ENCODE results near the gene PTCHD1. TPM values are rescaled to one million over a fixed set of nuclear protein-coding genes. Genes with fewer than 3 reads are reported as not detected.

PTCHD1 gene
- polyA plus RNA-seq, 2 of the 4 experiments (the other 2 are of a cell fraction), result not detected

DNA sequence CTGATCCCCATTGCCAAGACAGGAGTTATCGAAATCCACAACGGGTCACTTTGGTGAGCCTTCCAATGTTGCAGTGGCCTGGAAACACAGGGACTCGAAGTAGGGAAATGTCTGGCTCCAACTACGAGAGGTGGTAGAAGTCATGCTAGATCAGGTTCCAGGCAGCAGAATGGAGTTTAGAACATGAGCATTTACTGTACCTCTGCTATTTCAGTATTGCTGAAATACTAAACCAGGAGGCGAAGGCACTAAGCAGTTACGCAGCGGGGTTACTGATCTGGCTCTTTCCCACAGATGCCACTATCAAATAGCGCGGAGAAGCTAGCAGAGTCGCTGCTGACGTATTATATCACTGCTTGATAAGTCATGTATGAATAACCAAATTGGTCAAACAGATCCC is 56.3 kb downstream of the PTCHD1 start (continued):
- TF ChIP-seq, protein P1, sequence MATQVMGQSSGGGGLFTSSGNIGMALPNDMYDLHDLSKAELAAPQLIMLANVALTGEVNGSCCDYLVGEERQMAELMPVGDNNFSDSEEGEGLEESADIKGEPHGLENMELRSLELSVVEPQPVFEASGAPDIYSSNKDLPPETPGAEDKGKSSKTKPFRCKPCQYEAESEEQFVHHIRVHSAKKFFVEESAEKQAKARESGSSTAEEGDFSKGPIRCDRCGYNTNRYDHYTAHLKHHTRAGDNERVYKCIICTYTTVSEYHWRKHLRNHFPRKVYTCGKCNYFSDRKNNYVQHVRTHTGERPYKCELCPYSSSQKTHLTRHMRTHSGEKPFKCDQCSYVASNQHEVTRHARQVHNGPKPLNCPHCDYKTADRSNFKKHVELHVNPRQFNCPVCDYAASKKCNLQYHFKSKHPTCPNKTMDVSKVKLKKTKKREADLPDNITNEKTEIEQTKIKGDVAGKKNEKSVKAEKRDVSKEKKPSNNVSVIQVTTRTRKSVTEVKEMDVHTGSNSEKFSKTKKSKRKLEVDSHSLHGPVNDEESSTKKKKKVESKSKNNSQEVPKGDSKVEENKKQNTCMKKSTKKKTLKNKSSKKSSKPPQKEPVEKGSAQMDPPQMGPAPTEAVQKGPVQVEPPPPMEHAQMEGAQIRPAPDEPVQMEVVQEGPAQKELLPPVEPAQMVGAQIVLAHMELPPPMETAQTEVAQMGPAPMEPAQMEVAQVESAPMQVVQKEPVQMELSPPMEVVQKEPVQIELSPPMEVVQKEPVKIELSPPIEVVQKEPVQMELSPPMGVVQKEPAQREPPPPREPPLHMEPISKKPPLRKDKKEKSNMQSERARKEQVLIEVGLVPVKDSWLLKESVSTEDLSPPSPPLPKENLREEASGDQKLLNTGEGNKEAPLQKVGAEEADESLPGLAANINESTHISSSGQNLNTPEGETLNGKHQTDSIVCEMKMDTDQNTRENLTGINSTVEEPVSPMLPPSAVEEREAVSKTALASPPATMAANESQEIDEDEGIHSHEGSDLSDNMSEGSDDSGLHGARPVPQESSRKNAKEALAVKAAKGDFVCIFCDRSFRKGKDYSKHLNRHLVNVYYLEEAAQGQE (IDR thresholded peaks at IDR 0.05), result no peak
- no peak for TF ChIP-seq NFE2L2 (conservative IDR thresholded peaks at IDR 0.05; ENCODE audit: low read length)
- TF ChIP-seq, protein P2, sequence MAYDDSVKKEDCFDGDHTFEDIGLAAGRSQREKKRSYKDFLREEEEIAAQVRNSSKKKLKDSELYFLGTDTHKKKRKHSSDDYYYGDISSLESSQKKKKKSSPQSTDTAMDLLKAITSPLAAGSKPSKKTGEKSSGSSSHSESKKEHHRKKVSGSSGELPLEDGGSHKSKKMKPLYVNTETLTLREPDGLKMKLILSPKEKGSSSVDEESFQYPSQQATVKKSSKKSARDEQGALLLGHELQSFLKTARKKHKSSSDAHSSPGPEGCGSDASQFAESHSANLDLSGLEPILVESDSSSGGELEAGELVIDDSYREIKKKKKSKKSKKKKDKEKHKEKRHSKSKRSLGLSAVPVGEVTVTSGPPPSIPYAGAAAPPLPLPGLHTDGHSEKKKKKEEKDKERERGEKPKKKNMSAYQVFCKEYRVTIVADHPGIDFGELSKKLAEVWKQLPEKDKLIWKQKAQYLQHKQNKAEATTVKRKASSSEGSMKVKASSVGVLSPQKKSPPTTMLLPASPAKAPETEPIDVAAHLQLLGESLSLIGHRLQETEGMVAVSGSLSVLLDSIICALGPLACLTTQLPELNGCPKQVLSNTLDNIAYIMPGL (CRISPR knock-in tag; IDR thresholded peaks at IDR 0.05; ENCODE audit: borderline replicate concordance), result no peak
- TF ChIP-seq, protein P3, sequence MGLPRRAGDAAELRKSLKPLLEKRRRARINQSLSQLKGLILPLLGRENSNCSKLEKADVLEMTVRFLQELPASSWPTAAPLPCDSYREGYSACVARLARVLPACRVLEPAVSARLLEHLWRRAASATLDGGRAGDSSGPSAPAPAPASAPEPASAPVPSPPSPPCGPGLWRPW (IDR thresholded peaks at IDR 0.05), result no peak
- TF ChIP-seq TP53 (CRISPR knock-in tag; IDR thresholded peaks at IDR 0.05), result no peak

DNA sequence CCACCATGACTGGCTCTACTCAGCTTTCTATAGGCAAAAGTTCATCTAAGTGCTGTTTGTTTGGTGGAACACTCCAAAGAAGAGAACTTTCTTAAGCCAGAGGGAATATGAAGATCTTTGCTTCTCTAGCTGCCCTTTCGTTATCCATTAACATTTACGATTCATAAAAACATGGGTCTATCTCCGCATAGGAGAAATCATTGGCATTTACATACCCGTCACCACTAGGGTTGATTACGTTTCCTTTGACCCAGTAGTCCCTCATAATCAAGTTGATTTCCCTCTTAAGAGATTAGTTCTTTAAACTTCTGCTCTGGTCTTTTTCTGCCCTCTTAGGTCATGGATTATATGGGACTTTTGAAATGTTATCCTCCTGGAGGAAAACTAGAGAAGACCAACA is 57.5 kb downstream of the PTCHD1 start:
- ChIA-PET CTCF (no interaction called here), POLR2A (no interaction called here)
- Histone ChIP-seq H3K4me1 (no peaks in the 10 kb centered on the region), H3K4me2 (no peak overlapping the region), H3K4me3 (no peak overlapping the region), H3K27ac (no peak overlapping the region), H3K9me3 (no peaks in the 10 kb centered on the region)
- ATAC-seq (no peak), FAIRE-seq (peak; percentile 80), DNase-seq (ENCODE audit: low read depth in 1 of 2, low spot score in 1 of 2) (no peak)
- WGBS (ENCODE audit: missing lambda C conversion rate), result 28% methylated on average over 5 of the region's 5 CpGs
- TF ChIP-seq CBX8 (IDR thresholded peaks at IDR 0.05) (no peak), RAD21 (conservative IDR thresholded peaks at IDR 0.05 in 1 of 2, IDR thresholded peaks at IDR 0.05 in 1 of 2) (no peak)
- TF ChIP-seq, protein P2 (CRISPR knock-in tag; IDR thresholded peaks at IDR 0.05; ENCODE audit: borderline replicate concordance), result no peak

DNA sequence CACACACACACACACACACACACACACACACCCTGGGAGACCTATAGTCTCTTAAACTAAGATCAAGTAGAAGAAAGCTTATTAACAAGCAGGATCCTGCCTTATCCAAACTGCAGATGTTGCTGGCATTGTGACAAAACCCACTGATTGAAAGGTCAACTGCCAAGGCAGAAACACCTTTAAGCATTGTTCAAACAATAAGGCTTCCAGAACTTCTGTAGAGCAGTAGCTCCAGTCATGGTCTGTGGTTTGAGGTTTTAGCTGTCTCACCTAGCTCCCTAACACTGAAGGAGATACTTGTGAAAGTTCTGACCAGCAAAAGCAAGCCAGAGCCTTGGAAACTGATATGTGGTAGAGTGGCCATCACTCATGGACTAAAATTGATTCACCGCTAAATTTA is 59.8 kb downstream of the PTCHD1 start:
- ChIA-PET CTCF (no interaction called here), POLR2A (no interaction called here)
- no peaks in the 10 kb centered on the region for H3K4me1 ChIP-seq
- no peak overlapping the region for H3K27ac ChIP-seq
- no peaks in the 10 kb centered on the region for H3K9me3 ChIP-seq
- FAIRE-seq (no peak), ATAC-seq (no peak), DNase-seq (ENCODE audit: low read depth in 1 of 2, low spot score in 1 of 2) (no peak)
- 91% methylated on average over 1 of the region's 1 CpG for WGBS (ENCODE audit: missing lambda C conversion rate)
- no peak overlapping the region for H3K4me3 ChIP-seq
- no peak for TF ChIP-seq SREBF2 (IDR thresholded peaks at IDR 0.05)
- TF ChIP-seq, protein P4, sequence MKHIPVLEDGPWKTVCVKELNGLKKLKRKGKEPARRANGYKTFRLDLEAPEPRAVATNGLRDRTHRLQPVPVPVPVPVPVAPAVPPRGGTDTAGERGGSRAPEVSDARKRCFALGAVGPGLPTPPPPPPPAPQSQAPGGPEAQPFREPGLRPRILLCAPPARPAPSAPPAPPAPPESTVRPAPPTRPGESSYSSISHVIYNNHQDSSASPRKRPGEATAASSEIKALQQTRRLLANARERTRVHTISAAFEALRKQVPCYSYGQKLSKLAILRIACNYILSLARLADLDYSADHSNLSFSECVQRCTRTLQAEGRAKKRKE (CRISPR knock-in tag; IDR thresholded peaks at IDR 0.05; ENCODE audit: low read depth), result no peak
- TF ChIP-seq EHF (CRISPR knock-in tag; IDR thresholded peaks at IDR 0.05), result no peak
- no peak for TF ChIP-seq FOSL2 (IDR thresholded peaks at IDR 0.05)
- TF ChIP-seq FOSL2 (CRISPR knock-in tag; IDR thresholded peaks at IDR 0.05), result no peak
- no peak for TF ChIP-seq FOXS1 (CRISPR knock-in tag; IDR thresholded peaks at IDR 0.05)
- TF ChIP-seq, protein P5, sequence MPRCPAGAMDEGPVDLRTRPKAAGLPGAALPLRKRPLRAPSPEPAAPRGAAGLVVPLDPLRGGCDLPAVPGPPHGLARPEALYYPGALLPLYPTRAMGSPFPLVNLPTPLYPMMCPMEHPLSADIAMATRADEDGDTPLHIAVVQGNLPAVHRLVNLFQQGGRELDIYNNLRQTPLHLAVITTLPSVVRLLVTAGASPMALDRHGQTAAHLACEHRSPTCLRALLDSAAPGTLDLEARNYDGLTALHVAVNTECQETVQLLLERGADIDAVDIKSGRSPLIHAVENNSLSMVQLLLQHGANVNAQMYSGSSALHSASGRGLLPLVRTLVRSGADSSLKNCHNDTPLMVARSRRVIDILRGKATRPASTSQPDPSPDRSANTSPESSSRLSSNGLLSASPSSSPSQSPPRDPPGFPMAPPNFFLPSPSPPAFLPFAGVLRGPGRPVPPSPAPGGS (IDR thresholded peaks at IDR 0.05), result no peak
- TF ChIP-seq CHD4 (IDR thresholded peaks at IDR 0.05; ENCODE audit: borderline replicate concordance), result no peak
- TF ChIP-seq ZFP36 (IDR thresholded peaks at IDR 0.05; ENCODE audit: borderline replicate concordance, partially characterized antibody), result no peak
- TF ChIP-seq POLR2A (IDR thresholded peaks at IDR 0.05; ENCODE audit: low read length), result no peak
- TF ChIP-seq CHD2 (IDR thresholded peaks at IDR 0.05; ENCODE audit: low read length, partially characterized antibody), result no peak
- no peak for TF ChIP-seq RARB (CRISPR knock-in tag; IDR thresholded peaks at IDR 0.05)
- no peak for TF ChIP-seq EP300 (IDR thresholded peaks at IDR 0.05)
- no peak for TF ChIP-seq EHMT2 (IDR thresholded peaks at IDR 0.05; ENCODE audit: low read depth)
- no peak for TF ChIP-seq GATA3 (IDR thresholded peaks at IDR 0.05; ENCODE audit: borderline replicate concordance)
- TF ChIP-seq, protein P6, sequence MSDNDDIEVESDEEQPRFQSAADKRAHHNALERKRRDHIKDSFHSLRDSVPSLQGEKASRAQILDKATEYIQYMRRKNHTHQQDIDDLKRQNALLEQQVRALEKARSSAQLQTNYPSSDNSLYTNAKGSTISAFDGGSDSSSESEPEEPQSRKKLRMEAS (IDR thresholded peaks at IDR 0.05), result no peak
- no peak for TF ChIP-seq BHLHE40 (IDR thresholded peaks at IDR 0.05; ENCODE audit: low read depth, low read length)
- no peak for TF ChIP-seq RNF2 (IDR thresholded peaks at IDR 0.05; ENCODE audit: borderline replicate concordance, low read depth)
- no peak for TF ChIP-seq ZSCAN20 (CRISPR knock-in tag; IDR thresholded peaks at IDR 0.05)
- no peak overlapping the region for H3K4me2 ChIP-seq
